Measurements from ENCODE around the gene ICOS.

GRCh38 chr2:204010628-204011560, 74.3 kb downstream of the ICOS start:
- TF ChIP-seq CTCF (conservative IDR thresholded peaks at IDR 0.05; ENCODE audit: low read depth, low read length): no peak
- no peak for TF ChIP-seq POLR2A (IDR thresholded peaks at IDR 0.05; ENCODE audit: low read depth, low read length)
- TF ChIP-seq SMC3 (IDR thresholded peaks at IDR 0.05; ENCODE audit: low read depth, low read length): no peak
- TF ChIP-seq MAFK (IDR thresholded peaks at IDR 0.05; ENCODE audit: low read depth, low read length): no peak
- TF ChIP-seq RFX5 (IDR thresholded peaks at IDR 0.05; ENCODE audit: low read depth, low read length): no peak
- TF ChIP-seq CEBPB (IDR thresholded peaks at IDR 0.05; ENCODE audit: low read depth, low read length): no peak
- no peak for TF ChIP-seq NFE2L2 (IDR thresholded peaks at IDR 0.05; ENCODE audit: low read depth, low read length)
- TF ChIP-seq CHD1 (IDR thresholded peaks at IDR 0.05; ENCODE audit: low read depth, low read length): no peak
- TF ChIP-seq FOS (IDR thresholded peaks at IDR 0.05; ENCODE audit: low read depth, low read length): no peak
- no peak for TF ChIP-seq RAD21 (IDR thresholded peaks at IDR 0.05; ENCODE audit: low read length)

Data from IMR-90 (cell line).